Forelimb muscle (tissue), 1 donor: ENCODE data around the gene SMTN. TPM values are rescaled to one million over a fixed set of nuclear protein-coding genes. Genes with fewer than 3 reads are reported as not detected.
A peak's percentile ranks its signal among the peaks of the same experiment; 100 is the strongest.

Experiments
- DNase-seq: peaks from one replicate; pipeline ENCODE4 v3.0.0-alpha.2; 2013; ENCODE audit warnings: low read depth
- polyA plus RNA-seq: library from polyadenylated mRNA; unstranded; fragments of 120-200 nt; gene quantifications from one replicate; pipeline ENCODE4 v1.2.1, GENCODE V29; 2013; ENCODE audit not compliant: insufficient read length

Gene SMTN
- polyA plus RNA-seq, 1 donor: 258 TPM

- DNase-seq: no peak
Measured at GRCh38 chr22:31126869-31127175, 45.7 kb downstream of the SMTN start.

DNA sequence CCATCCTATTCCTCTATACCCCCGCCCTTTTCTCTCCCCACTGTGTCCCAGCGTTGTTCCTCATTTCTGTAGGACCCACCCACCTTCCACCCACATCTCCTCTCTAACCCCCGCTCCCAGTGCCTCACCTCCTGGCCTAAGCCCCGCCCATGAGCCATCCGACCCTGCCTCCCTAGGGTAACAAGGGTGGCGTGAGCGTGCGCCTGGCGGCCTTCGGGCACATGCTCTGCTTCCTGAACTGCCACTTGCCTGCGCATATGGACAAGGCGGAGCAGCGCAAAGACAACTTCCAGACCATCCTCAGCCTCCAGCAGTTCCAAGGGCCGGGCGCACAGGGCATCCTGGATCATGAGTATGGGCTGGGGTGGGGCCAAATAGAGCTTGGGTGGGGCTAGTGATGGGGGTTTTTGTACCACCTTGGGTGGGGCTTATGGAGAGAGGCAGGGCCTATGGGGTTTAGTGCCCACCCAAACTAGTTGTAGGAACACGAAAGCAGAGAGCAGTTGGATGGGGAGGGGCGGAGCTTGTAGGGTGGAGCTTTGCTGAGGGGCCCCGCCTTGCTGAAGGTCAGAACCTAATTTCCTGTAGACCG is 46.2 kb downstream of the SMTN start:
- no peak for DNase-seq

DNA sequence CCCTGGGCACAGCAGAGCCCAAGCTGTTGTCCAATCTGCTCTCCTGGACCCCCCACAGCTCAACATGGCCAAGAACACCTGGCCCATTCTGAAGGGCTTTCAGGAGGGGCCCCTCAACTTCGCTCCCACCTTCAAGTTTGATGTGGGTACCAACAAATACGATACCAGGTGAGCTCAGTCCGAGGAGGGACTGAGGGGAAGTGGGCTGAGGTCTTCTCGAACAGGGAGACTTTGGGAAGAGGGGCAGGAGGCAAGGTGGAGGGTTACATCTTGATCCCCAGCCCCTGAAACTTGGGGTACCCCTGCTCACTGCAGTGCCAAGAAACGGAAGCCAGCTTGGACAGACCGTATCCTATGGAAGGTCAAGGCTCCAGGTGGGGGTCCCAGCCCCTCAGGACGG is 47.0 kb downstream of the SMTN start:
- no peak for DNase-seq

DNA sequence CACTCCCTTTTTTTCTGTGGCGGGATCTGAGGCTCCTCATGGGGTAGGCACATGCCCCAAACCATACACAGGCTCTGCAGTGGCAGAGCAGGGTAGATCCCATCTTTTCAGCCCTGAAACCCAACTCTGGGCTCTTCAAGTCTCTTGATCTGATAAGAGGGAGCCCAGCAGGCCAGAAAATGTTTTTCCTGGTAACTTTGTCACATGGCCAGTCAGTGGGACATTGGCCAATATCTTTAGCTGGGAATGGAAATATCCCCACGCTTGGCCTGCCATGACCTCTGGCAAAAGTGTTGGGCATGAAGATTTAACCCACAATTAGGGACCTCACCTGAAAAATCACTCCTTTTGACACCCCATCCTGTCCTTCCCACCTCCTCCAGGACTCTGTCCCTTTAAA is 49.8 kb downstream of the SMTN start:
- DNase-seq: no peak

GRCh38 chr22:31133911-31134310 is 52.8 kb downstream of the SMTN start:
- no peak for DNase-seq

GRCh38 chr22:31134688-31135087 is 53.6 kb downstream of the SMTN start:
- no peak for DNase-seq

- no peak for DNase-seq
Measured at GRCh38 chr22:31135706-31136105, 54.6 kb downstream of the SMTN start.

GRCh38 chr22:31136155-31136554 is 55.0 kb downstream of the SMTN start:
- DNase-seq: no peak

DNA sequence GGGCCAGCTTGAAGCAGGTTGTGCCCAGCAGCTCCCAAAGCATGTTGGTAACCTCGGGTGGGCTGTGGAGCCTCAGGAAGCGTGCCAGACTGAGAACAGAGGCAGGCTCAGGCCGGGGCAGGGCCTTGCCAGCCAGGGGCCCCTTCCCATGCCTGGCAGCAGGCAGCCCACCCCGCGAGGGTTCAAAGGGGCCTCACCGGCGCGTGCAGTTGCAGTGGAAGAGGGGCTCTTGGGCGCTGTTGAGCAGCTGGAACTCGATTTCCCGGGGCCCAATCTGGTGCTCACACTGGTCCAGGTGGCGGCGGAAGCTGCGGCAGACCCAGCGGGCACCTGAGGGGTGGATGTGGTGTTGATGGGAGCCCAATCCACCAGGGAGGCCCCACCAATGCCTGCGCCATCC is 55.6 kb downstream of the SMTN start:
- no peak for DNase-seq

DNA sequence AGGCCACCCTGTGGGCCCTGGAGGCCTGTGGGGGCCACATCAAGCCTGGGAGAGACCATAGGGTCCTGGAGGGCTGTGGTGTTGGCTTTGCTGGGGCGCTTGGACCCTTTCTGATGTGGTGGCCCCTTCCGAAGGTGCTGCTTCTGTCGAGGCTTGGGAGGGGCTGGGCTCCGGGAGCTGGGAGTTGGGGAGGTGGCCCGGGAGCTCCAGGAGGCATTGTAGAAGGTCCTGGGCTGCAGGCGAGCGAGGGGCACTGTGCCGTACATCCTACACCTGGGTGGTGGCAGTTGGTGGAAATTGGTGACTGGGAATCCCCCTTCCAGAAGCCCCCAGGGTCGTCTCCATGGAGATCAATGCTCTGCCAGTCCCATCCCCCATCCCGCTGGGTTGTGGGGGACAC is 56.6 kb downstream of the SMTN start:
- DNase-seq: no peak

DNA sequence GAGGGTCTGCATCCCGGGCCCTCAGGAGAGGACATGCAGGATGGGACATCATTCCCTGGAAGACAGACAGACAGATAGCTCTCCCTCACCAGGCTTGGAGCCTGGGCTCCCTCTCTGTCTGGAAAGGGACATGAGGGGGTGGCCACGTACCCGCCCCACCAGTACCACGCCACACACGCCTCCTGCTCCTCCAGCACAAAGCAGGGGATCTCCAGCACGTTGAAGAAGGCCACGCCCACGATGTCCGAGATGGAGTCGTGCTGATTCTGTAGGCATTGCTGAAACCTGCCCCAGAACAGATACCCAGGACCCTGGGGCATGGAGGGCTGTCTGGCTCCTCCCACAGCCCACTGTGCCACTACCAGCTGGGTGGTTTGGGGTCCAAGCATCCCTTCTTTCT is 57.0 kb downstream of the SMTN start:
- DNase-seq: no peak

DNA sequence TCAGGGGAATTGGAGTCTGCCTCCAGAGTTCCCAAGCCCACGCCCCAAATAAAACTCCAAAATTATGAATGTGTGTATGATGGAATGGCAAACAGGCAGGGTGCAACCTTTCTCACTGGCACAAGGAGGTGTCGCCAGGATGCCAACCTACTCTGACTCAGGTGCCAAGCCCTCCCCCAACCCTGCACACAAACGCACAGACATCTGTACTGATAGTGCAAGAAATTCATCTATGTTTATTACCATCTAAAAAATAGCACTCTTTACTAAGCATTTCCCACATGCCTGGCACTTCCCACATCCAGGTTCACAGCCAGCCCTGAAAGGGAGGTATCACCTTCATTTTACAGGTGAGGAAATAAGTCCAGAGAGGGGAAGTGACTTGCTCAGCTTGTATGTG is 57.9 kb downstream of the SMTN start:
- DNase-seq: no peak

DNA sequence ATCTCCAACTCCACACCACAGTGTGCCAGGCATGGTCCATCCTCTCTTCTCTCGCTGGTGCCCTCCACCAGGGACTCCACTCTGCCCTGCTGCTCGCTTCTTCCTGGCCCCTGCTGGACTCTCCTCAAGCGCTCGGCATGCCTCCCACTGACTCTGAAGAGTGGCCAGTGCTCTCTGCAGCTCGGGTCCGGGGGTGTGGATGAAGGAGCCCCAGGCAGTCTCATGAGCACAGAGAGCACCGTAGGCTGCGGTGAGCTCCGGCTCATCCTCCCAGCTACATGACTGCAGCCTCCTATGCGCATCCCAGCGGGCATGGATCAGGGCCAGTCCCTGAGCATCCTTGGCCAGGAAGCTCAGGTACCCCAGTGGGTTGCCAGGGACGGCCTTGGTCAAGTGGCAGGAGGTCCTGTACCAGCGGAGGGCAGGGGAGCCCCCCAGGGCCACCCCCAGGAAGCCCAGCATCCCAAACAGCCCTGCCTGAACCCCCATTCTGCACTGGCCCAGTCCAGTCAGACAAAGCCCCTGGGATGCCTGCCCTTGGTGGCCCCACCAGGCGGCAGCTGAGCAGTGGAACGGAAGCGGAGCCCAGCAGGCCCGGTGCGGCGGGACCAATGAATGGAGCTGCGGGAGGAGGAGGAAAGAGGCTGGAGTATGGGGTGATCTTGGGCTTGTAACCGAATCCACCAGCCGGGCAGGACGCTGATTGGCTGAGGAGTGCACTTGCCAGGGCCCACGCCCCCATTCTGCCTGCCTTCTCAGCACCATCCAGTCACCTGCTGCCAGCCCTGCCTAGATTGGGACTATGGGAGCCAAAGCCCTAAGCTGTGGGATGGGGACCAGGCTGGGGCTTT is 59.0 kb downstream of the SMTN start, which contains the start of gene PLA2G3:
PLA2G3 (minus strand) TSS at position 643 of the 851 bp plus-strand sequence; CDS start at position 489, 154 bp downstream.
- DNase-seq: no peak

DNA sequence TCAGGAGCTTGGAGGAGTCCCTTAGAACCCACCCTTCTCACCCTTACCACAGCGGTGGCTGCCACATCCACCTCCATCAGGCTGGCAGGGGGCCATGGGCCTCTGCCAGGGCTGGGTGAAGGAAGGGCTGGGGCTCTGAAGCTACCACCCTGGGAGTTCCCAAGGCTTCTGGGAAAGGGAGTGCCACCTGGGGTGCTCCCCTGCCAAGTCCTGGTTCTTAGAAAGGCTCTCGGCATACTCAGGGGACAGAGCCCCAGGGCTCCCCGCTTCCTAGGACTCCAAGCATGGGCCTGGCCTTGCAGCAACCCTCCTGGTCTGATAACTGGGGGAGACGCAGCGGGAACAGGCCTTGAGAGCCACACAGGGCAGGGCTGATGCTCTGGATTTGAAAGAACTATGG is 59.6 kb downstream of the SMTN start:
- DNase-seq: no peak

DNA sequence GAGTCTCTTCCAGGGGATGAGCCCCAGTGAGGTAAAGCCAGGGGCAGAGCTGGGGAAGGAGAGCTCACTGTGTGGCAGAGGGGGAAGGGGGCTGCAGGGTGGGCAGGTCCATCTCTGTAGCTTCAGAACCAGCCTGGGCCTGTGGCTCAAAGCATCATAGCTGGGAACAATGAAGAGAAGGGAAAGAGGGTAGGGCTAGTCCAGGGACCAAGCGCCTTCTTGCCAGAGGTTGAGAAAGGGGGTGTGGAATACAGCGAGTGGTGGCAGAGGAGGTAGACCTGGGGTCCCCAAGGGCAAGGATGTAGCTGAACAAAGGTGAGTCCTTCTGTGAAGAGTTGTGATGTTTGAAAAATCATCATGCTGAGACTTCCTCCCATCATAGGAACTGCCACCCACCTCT is 60.4 kb downstream of the SMTN start:
- DNase-seq: no peak

GRCh38 chr22:31142285-31142684 is 61.2 kb downstream of the SMTN start:
- no peak for DNase-seq

- DNase-seq: no peak
Measured at GRCh38 chr22:31143038-31143437, 61.9 kb downstream of the SMTN start.

GRCh38 chr22:31143537-31143936 is 62.4 kb downstream of the SMTN start:
- DNase-seq: no peak

- DNase-seq: no peak
Measured at GRCh38 chr22:31144223-31144622, 63.1 kb downstream of the SMTN start.

- DNase-seq: no peak
Measured at GRCh38 chr22:31148488-31148887, 67.4 kb downstream of the SMTN start.

DNA sequence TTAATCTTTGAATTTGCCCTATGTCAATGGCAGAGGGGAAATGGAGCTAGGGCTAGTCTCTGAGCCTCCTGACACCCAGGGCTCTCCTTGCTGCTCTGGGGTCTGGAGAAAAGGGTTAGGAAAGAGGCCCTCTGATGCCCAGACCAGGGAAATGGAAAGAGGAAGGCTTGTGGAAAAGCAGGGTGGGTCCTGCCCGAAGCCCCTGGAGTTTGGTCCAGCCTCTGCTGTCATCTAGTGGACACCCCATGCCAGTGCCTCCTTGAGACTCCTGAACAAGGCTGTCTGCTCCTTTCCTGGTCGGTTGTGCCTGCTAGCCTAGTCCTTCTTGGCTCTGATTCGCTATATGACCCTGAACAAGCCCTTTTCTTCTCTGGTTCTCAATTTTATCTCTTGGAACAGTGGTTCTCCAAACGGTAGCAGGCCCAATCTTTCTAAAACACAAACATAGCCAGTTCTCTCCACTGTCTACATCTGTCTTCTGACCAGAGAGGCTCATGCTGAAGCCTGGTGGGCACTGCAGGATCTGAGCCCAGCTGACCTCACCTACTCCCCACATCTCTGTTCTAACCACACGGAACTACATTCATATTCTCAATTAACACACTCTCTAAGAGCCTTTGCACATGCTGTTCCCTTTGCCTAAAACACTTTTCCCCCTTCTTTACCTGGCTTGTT is 68.0 kb downstream of the SMTN start:
- DNase-seq: peak; percentile 20

DNA sequence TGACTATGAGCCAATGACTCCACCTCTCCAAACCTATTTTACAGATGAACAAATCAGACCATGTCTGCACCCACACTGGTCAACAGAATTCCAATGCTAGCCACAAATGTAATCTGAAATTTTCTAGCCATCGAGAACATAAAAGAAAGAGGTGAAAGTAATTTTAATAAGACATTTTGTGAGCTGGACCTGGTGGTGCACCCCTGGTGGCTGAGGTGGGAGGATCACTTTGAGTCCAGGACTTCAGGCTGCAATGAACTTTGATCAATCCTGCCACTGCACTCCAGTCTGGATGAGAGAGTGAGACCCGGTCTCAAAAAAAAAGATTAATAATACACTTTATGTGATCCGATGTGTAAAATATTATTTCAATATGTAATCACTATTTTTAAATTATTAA is 69.5 kb downstream of the SMTN start:
- no peak for DNase-seq

- DNase-seq: no peak
Measured at GRCh38 chr22:31151872-31152271, 70.8 kb downstream of the SMTN start.
